Testis (tissue), 3 donors: ENCODE data around the gene RPL35A. TPM values are rescaled to one million over a fixed set of nuclear protein-coding genes. Genes with fewer than 3 reads are reported as not detected.
"Not testable (repeated sequence)": the region's sequence is repeated elsewhere in the genome, so short reads cannot be mapped to it uniquely, and the experiment has no call there.

ENCODE experiments used
- DNase-seq: peaks from one replicate; pipeline ENCODE4 v3.0.0-alpha.2; 2019
- H3K27ac ChIP-seq, 2 donors: fragments of 200-600 bp; sonication (generic); one replicate each; pipeline ENCODE4 v1.5.1; 2019
- H3K27me3 ChIP-seq: fragments of 200-600 bp; sonication (generic); one replicate; pipeline ENCODE4 v1.5.1; 2019
- H3K36me3 ChIP-seq: fragments of 200-600 bp; sonication (generic); one replicate; pipeline ENCODE4 v1.5.1; 2017; ENCODE audit warnings: low read depth; ENCODE audit errors: missing control alignments
- H3K4me1 ChIP-seq: fragments of 200-600 bp; sonication (generic); one replicate; pipeline ENCODE4 v1.5.1; 2019
- H3K4me3 ChIP-seq, 2 donors: fragments of 200-600 bp; sonication (generic); one replicate each; pipeline ENCODE4 v1.5.1; 2017 to 2019
- H3K9me3 ChIP-seq: fragments of 200-600 bp; sonication (generic); one replicate; pipeline ENCODE4 v1.5.1; 2017
- CTCF ChIP-seq, 3 experiments: fragments of 450-650 bp in 2 of 3; fragments of 200-600 bp in 1 of 3; sonication (generic) in 1 of 3; IDR thresholded peaks; one replicate each; pipeline ENCODE4 v1.5.1; 2016 to 2019; ENCODE audit warnings: antibody characterized with exemption in 3 of 3, mild to moderate bottlenecking in 2 of 3, moderate library complexity in 1 of 3
- POLR2A ChIP-seq: fragments of 450-650 bp; IDR thresholded peaks from one replicate; pipeline ENCODE4 v1.6.1; 2017; ENCODE audit warnings: antibody characterized with exemption, mild to moderate bottlenecking, moderate library complexity
- whole genome bisulfite sequencing, 2 donors: methylation state at CpG; one replicate each; pipeline ENCODE4 v1.1.5; 2018; 5-methylcytosine and 5-hydroxymethylcytosine counted together
- intact Hi-C: fragments of 100-400 bp; cut with DNase I; formaldehyde crosslinking; loops from one replicate; pipeline ENCODE4 v1.15.1; 2023; ENCODE audit warnings: low total_unique reads
- polyA plus RNA-seq: library from polyadenylated mRNA; stranded (reverse); fragments of 350-450 nt; fragmentation: Illumina TruSeq; extraction: RNeasy Lipid Tissue Mini Kit (QIAGEN cat#74804); gene quantifications from one replicate; pipeline ENCODE4 v1.2.3, GENCODE V29; 2014; ENCODE audit warnings: low read depth, low replicate concordance; ENCODE audit not compliant: insufficient read depth
- total RNA-seq, 2 donors: library from RNA; depleted of rRNA; stranded (reverse); fragments of >200 nt; gene quantifications; one replicate each; pipeline ENCODE4 v1.2.3, GENCODE V29; 2016

The RPL35A gene
- total and polyA plus RNA-seq, 3 donors from 2014 or later = 264 to 869 (median 446) TPM

GRCh38 chr3:197926418-197926817, 23.6 kb upstream of the RPL35A start:
- 60 to 71% methylated on average over 7 of the region's 7 CpGs for WGBS, 2 donors
- Histone ChIP-seq H3K27me3 (no peaks in the 10 kb centered on the region), H3K36me3 (no peaks in the 10 kb centered on the region), H3K4me3 (no peak overlapping the region), H3K9me3 (no peaks in the 10 kb centered on the region), H3K27ac (no peak overlapping the region), H3K4me1 (no peaks in the 10 kb centered on the region)
- no peak for DNase-seq
- no peak for TF ChIP-seq POLR2A
- TF ChIP-seq CTCF (IDR thresholded peaks at IDR 0.05) = peak in 1 of 3 experiments; percentile 10
- intact Hi-C loops = no loop called here

- H3K4me1 ChIP-seq, H3K4me3 ChIP-seq, H3K36me3 ChIP-seq, intact Hi-C loops, H3K27ac ChIP-seq, H3K9me3 ChIP-seq, H3K27me3 ChIP-seq, DNase-seq: not testable (repeated sequence)
- WGBS, 2 donors = 91 to 93% methylated on average over 3 of the region's 3 CpGs
Observed at GRCh38 chr3:197927578-197927977, 22.4 kb upstream of the RPL35A start.

GRCh38 chr3:197936819-197937384, 13.1 kb upstream of the RPL35A start:
- H3K27me3 ChIP-seq = no peaks in the 10 kb centered on the region
- TF ChIP-seq POLR2A (no peak), CTCF (IDR thresholded peaks at IDR 0.05) (no peak)
- H3K36me3 ChIP-seq = no peaks in the 10 kb centered on the region
- no peak overlapping the region for H3K4me3 ChIP-seq
- DNase-seq = no peak
- no peaks in the 10 kb centered on the region for H3K4me1 ChIP-seq
- no peak overlapping the region for H3K27ac ChIP-seq
- H3K9me3 ChIP-seq = no peaks in the 10 kb centered on the region
- intact Hi-C loops = no loop called here
- WGBS, 2 donors = 91 to 93% methylated on average over 15 of the region's 15 CpGs

GRCh38 chr3:197940745-197941384, 9.1 kb upstream of the RPL35A start:
- WGBS, 2 donors = 87 to 92% methylated on average over 1 of the region's 1 CpG
- intact Hi-C loops = no loop called here
- no peaks in the 10 kb centered on the region for H3K36me3 ChIP-seq
- H3K9me3 ChIP-seq = no peaks in the 10 kb centered on the region
- no peaks in the 10 kb centered on the region for H3K4me1 ChIP-seq
- H3K27ac ChIP-seq = no peak overlapping the region
- H3K27me3 ChIP-seq = no peaks in the 10 kb centered on the region
- H3K4me3 ChIP-seq = no peak overlapping the region
- TF ChIP-seq POLR2A (no peak), CTCF (IDR thresholded peaks at IDR 0.05) (no peak)
- no peak for DNase-seq

- TF ChIP-seq POLR2A (no peak), CTCF (IDR thresholded peaks at IDR 0.05) (peak; percentile 34 to 73 (median 55))
- H3K27ac ChIP-seq = no peak overlapping the region
- 50 to 54% methylated on average over 2 of the region's 2 CpGs for WGBS, 2 donors
- H3K9me3 ChIP-seq = no peaks in the 10 kb centered on the region
- H3K36me3 ChIP-seq = no peaks in the 10 kb centered on the region
- intact Hi-C loops = no loop called here
- no peak overlapping the region for H3K4me3 ChIP-seq
- DNase-seq = no peak
- no peaks in the 10 kb centered on the region for H3K4me1 ChIP-seq
- H3K27me3 ChIP-seq = no peaks in the 10 kb centered on the region
Observed at GRCh38 chr3:197942956-197943556, 6.9 kb upstream of the RPL35A start.
